GM23338 (cell line): Measurements from ENCODE around the gene AARS2. TPM values are rescaled to one million over a fixed set of nuclear protein-coding genes. Genes with fewer than 3 reads are reported as not detected.

Source experiments
- ATAC-seq: fragments of 200-7000 bp; cut with Tn5 transposase; 3 replicates; pipeline ENCODE4 v1.9.1; 2020
- DNase-seq: peaks from one replicate; pipeline ENCODE4 v3.0.0-alpha.2; 2015; ENCODE audit warnings: low spot score
- H2AFZ ChIP-seq: fragments of 200-600 bp; sonication (generic); 2 replicates; pipeline ENCODE4 v1.8.0; 2016; ENCODE audit warnings: antibody characterized with exemption, mild to moderate bottlenecking, moderate library complexity
- H3F3A ChIP-seq: fragments of 200-600 bp; sonication (generic); replicated peaks from 2 replicates; pipeline ENCODE4 v1.8.0; 2017; ENCODE audit warnings: antibody characterized with exemption, mixed run types, low read depth
- H3K27ac ChIP-seq: fragments of 200-600 bp; sonication (generic); 2 replicates; pipeline ENCODE4 v1.6.1; 2016; ENCODE audit warnings: low read depth
- H3K27me3 ChIP-seq: fragments of 200-600 bp; sonication (generic); 2 replicates; pipeline ENCODE4 v1.8.0; 2016; ENCODE audit warnings: mild to moderate bottlenecking, mixed run types, moderate library complexity; ENCODE audit not compliant: insufficient read depth
- H3K36me3 ChIP-seq: fragments of 200-600 bp; sonication (generic); 2 replicates; pipeline ENCODE4 v1.8.0; 2016; ENCODE audit warnings: mild to moderate bottlenecking; ENCODE audit not compliant: insufficient read depth
- H3K4me1 ChIP-seq: fragments of 200-600 bp; sonication (generic); 2 replicates; pipeline ENCODE4 v1.8.0; 2016; ENCODE audit warnings: mild to moderate bottlenecking, moderate library complexity; ENCODE audit not compliant: insufficient read depth
- H3K4me2 ChIP-seq: fragments of 200-600 bp; sonication (generic); 2 replicates; pipeline ENCODE4 v1.7.1; 2017; ENCODE audit warnings: mixed run types
- H3K4me3 ChIP-seq: fragments of 200-600 bp; sonication (generic); 2 replicates; pipeline ENCODE4 v1.6.1; 2016; ENCODE audit warnings: mixed run types
- H3K79me2 ChIP-seq: fragments of 200-600 bp; sonication (generic); replicated peaks from 2 replicates; pipeline ENCODE4 v1.8.0; 2017; ENCODE audit warnings: mild to moderate bottlenecking; ENCODE audit not compliant: insufficient read depth
- H3K9me2 ChIP-seq: fragments of 200-600 bp; sonication (generic); 2 replicates; pipeline ENCODE4 v1.8.0; 2017; ENCODE audit not compliant: insufficient read depth
- H4K20me1 ChIP-seq: fragments of 200-600 bp; sonication (generic); replicated peaks from 2 replicates; pipeline ENCODE4 v1.8.0; 2017; ENCODE audit warnings: mild to moderate bottlenecking; ENCODE audit not compliant: insufficient read depth
- H3K27ac Mint-ChIP-seq: 2 replicates; pipeline ENCODE4 v1.8.0; 2020; ENCODE audit warnings: inconsistent platforms, mild to moderate bottlenecking, moderate library complexity, mixed read lengths
- H3K27me3 Mint-ChIP-seq: 3 replicates; pipeline ENCODE4 v1.8.0; 2022; ENCODE audit warnings: low read depth, mild to moderate bottlenecking, moderate library complexity, mixed read lengths, inconsistent platforms; ENCODE audit not compliant: insufficient read depth, poor library complexity
- H3K36me3 Mint-ChIP-seq: 3 replicates; pipeline ENCODE4 v1.8.0; 2021; ENCODE audit warnings: low read depth, mild to moderate bottlenecking, inconsistent platforms, moderate library complexity, mixed read lengths
- H3K4me1 Mint-ChIP-seq: 3 replicates; pipeline ENCODE4 v1.8.0; 2020; ENCODE audit warnings: mild to moderate bottlenecking, inconsistent platforms, mixed read lengths
- H3K4me3 Mint-ChIP-seq: 3 replicates; pipeline ENCODE4 v1.8.0; 2021; ENCODE audit warnings: moderate library complexity, mild to moderate bottlenecking, inconsistent platforms, mixed read lengths
- H3K9me3 Mint-ChIP-seq: 3 replicates; pipeline ENCODE4 v1.8.0; 2020; ENCODE audit warnings: moderate library complexity, mild to moderate bottlenecking, inconsistent platforms, mixed read lengths
- CREB1 ChIP-seq: fragments of 250-450 bp; sonication (Bioruptor Pico); IDR thresholded peaks from 2 replicates; pipeline ENCODE4 v1.5.0; 2020; ENCODE audit warnings: low read depth, mild to moderate bottlenecking, moderate library complexity
- ETS1 ChIP-seq: IDR thresholded peaks from 2 replicates; pipeline ENCODE4 v1.6.1; 2016; ENCODE audit warnings: antibody characterized with exemption
- EZH2 ChIP-seq: fragments of 200-600 bp; sonication (generic); IDR thresholded peaks from one replicate; pipeline ENCODE4 v1.8.0; 2017; ENCODE audit warnings: antibody characterized with exemption, mild to moderate bottlenecking, low read depth; ENCODE audit not compliant: unreplicated experiment
- EZH2phosphoT487 ChIP-seq: fragments of 200-600 bp; sonication (generic); IDR thresholded peaks from one replicate; pipeline ENCODE4 v1.8.1; 2018; ENCODE audit warnings: antibody characterized with exemption; ENCODE audit not compliant: unreplicated experiment
- JUNB ChIP-seq: IDR thresholded peaks from one replicate; pipeline ENCODE4 v1.6.1; 2016; ENCODE audit warnings: antibody characterized with exemption; ENCODE audit not compliant: unreplicated experiment
- NANOG ChIP-seq: IDR thresholded peaks from 2 replicates; pipeline ENCODE4 v1.6.1; 2016; ENCODE audit warnings: antibody characterized with exemption, borderline replicate concordance
- POLR2AphosphoS5 ChIP-seq: IDR thresholded peaks from 2 replicates; pipeline ENCODE4 v1.6.1; 2016; ENCODE audit warnings: antibody characterized with exemption, low read depth
- REST ChIP-seq: IDR thresholded peaks from one replicate; pipeline ENCODE4 v1.6.1; 2018; ENCODE audit warnings: antibody characterized with exemption; ENCODE audit not compliant: unreplicated experiment
- STAT1 ChIP-seq: IDR thresholded peaks from one replicate; pipeline ENCODE4 v1.6.1; 2016; ENCODE audit warnings: antibody characterized with exemption; ENCODE audit not compliant: unreplicated experiment
- ZNF114 ChIP-seq: fragments of 250-450 bp; sonication (Bioruptor Pico); IDR thresholded peaks from 2 replicates; pipeline ENCODE4 v1.5.0; 2020; ENCODE audit warnings: mild to moderate bottlenecking, moderate library complexity
- ZNF331 ChIP-seq: fragments of 250-450 bp; sonication (Bioruptor Pico); IDR thresholded peaks from 2 replicates; pipeline ENCODE4 v1.5.0; 2020; ENCODE audit warnings: low read depth, mild to moderate bottlenecking, moderate library complexity
- polyA plus RNA-seq: library from polyadenylated mRNA; unstranded; fragments of >200 nt; fragmentation: Nextera tagmentation; extraction: Ambion mirVana; gene quantifications from 2 replicates; pipeline ENCODE4 v1.2.1, GENCODE V29; 2016
- total RNA-seq: library from RNA; depleted of rRNA; stranded (reverse); fragments of >200 nt; shearing (Covaris generic); gene quantifications from 2 replicates; pipeline ENCODE4 v1.2.3, GENCODE V29; 2014
- TF ChIP-seq, protein P1 (sequence below), 2 experiments: fragments of 200-600 bp in 1 of 2; sonication (generic) in 1 of 2; conservative IDR thresholded peaks; 2 replicates each; pipeline versions ENCODE4 v1.5.1 to v1.6.1; 2016 to 2017; ENCODE audit warnings: antibody characterized with exemption in 2 of 2, low read depth in 2 of 2, mild to moderate bottlenecking in 2 of 2, moderate library complexity in 1 of 2
- TF ChIP-seq, protein P2 (sequence below): fragments of 250-450 bp; sonication (Bioruptor Pico); IDR thresholded peaks from 2 replicates; pipeline ENCODE4 v1.5.0; 2020; ENCODE audit warnings: mild to moderate bottlenecking, moderate library complexity

Gene AARS2
- total and polyA plus RNA-seq, 2 experiments from 2014 or later, result 6.5 to 23.2 TPM

DNA sequence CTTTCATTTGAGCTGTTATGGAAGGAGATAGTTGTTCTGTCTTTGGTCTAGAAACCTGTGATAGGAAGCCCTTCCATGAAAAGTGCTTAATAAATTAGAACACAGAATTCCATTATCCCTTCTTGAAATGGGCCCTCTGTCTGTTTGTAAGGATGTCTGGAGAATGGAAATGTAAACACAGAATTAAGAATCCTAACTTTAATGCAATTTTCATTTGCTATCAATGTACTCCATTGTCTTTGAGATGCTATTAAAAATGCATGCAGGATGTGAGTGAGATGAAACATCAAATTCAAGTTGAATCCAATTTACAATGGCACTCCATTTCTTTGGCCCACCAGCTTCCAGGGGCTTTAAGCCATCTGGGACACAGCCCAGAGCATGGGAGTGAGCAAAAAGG lies 13.9 kb upstream of the AARS2 start:
- no peak overlapping the region for H3K27ac ChIP-seq
- no peak overlapping the region for H3K4me2 ChIP-seq
- H3K9me3 Mint-ChIP-seq, result no peaks in the 10 kb centered on the region
- 0 out of 3 replicates have a peak, but pooled peaks have one; percentile 40 for ATAC-seq
- H3K27ac Mint-ChIP-seq, result no peak overlapping the region
- no peaks in the 10 kb centered on the region for H3K27me3 ChIP-seq
- no peaks in the 10 kb centered on the region for H4K20me1 ChIP-seq
- no peak for DNase-seq
- no peaks in the 10 kb centered on the region for H3K36me3 Mint-ChIP-seq
- H3F3A ChIP-seq, result no peaks in the 10 kb centered on the region
- H3K79me2 ChIP-seq, result no peaks in the 10 kb centered on the region
- peaks cover 18% of the 10 kb centered on the region for H3K4me1 Mint-ChIP-seq
- H3K9me2 ChIP-seq, result 0 out of 2 replicates have a peak, but pooled peaks cover 5% of the 10 kb centered on the region
- peaks cover 8% of the 10 kb centered on the region for H3K27me3 Mint-ChIP-seq
- peaks cover 24% of the 10 kb centered on the region for H3K4me1 ChIP-seq
- H3K36me3 ChIP-seq, result no peaks in the 10 kb centered on the region
- peak overlapping the region; percentile 21; the same call in 1 of the 2 replicates for H2AFZ ChIP-seq
- H3K4me3 Mint-ChIP-seq, result no peak overlapping the region
- no peak overlapping the region for H3K4me3 ChIP-seq
- no peak for TF ChIP-seq NANOG
- TF ChIP-seq, protein P1, sequence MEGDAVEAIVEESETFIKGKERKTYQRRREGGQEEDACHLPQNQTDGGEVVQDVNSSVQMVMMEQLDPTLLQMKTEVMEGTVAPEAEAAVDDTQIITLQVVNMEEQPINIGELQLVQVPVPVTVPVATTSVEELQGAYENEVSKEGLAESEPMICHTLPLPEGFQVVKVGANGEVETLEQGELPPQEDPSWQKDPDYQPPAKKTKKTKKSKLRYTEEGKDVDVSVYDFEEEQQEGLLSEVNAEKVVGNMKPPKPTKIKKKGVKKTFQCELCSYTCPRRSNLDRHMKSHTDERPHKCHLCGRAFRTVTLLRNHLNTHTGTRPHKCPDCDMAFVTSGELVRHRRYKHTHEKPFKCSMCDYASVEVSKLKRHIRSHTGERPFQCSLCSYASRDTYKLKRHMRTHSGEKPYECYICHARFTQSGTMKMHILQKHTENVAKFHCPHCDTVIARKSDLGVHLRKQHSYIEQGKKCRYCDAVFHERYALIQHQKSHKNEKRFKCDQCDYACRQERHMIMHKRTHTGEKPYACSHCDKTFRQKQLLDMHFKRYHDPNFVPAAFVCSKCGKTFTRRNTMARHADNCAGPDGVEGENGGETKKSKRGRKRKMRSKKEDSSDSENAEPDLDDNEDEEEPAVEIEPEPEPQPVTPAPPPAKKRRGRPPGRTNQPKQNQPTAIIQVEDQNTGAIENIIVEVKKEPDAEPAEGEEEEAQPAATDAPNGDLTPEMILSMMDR (conservative IDR thresholded peaks at IDR 0.05; ENCODE audit: low read depth in 2 of 2), result no peak
- no peak for TF ChIP-seq JUNB
- TF ChIP-seq ETS1, result no peak
- TF ChIP-seq POLR2AphosphoS5, result no peak
- no peak for TF ChIP-seq STAT1
- no peak for TF ChIP-seq EZH2
- TF ChIP-seq ZNF114 (CRISPR knock-in tag), result no peak
- TF ChIP-seq, protein P2, sequence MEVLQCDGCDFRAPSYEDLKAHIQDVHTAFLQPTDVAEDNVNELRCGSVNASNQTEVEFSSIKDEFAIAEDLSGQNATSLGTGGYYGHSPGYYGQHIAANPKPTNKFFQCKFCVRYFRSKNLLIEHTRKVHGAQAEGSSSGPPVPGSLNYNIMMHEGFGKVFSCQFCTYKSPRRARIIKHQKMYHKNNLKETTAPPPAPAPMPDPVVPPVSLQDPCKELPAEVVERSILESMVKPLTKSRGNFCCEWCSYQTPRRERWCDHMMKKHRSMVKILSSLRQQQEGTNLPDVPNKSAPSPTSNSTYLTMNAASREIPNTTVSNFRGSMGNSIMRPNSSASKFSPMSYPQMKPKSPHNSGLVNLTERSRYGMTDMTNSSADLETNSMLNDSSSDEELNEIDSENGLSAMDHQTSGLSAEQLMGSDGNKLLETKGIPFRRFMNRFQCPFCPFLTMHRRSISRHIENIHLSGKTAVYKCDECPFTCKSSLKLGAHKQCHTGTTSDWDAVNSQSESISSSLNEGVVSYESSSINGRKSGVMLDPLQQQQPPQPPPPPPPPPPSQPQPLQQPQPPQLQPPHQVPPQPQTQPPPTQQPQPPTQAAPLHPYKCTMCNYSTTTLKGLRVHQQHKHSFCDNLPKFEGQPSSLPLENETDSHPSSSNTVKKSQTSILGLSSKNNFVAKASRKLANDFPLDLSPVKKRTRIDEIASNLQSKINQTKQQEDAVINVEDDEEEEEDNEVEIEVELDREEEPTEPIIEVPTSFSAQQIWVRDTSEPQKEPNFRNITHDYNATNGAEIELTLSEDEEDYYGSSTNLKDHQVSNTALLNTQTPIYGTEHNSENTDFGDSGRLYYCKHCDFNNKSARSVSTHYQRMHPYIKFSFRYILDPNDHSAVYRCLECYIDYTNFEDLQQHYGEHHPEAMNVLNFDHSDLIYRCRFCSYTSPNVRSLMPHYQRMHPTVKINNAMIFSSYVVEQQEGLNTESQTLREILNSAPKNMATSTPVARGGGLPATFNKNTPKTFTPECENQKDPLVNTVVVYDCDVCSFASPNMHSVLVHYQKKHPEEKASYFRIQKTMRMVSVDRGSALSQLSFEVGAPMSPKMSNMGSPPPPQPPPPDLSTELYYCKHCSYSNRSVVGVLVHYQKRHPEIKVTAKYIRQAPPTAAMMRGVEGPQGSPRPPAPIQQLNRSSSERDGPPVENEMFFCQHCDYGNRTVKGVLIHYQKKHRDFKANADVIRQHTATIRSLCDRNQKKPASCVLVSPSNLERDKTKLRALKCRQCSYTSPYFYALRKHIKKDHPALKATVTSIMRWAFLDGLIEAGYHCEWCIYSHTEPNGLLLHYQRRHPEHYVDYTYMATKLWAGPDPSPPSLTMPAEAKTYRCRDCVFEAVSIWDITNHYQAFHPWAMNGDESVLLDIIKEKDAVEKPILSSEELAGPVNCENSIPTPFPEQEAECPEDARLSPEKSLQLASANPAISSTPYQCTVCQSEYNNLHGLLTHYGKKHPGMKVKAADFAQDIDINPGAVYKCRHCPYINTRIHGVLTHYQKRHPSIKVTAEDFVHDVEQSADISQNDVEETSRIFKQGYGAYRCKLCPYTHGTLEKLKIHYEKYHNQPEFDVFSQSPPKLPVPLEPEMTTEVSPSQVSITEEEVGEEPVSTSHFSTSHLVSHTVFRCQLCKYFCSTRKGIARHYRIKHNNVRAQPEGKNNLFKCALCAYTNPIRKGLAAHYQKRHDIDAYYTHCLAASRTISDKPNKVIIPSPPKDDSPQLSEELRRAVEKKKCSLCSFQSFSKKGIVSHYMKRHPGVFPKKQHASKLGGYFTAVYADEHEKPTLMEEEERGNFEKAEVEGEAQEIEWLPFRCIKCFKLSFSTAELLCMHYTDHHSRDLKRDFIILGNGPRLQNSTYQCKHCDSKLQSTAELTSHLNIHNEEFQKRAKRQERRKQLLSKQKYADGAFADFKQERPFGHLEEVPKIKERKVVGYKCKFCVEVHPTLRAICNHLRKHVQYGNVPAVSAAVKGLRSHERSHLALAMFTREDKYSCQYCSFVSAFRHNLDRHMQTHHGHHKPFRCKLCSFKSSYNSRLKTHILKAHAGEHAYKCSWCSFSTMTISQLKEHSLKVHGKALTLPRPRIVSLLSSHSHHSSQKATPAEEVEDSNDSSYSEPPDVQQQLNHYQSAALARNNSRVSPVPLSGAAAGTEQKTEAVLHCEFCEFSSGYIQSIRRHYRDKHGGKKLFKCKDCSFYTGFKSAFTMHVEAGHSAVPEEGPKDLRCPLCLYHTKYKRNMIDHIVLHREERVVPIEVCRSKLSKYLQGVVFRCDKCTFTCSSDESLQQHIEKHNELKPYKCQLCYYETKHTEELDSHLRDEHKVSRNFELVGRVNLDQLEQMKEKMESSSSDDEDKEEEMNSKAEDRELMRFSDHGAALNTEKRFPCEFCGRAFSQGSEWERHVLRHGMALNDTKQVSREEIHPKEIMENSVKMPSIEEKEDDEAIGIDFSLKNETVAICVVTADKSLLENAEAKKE, result no peak
- TF ChIP-seq CREB1, result no peak
- TF ChIP-seq REST, result no peak
- no peak for TF ChIP-seq EZH2phosphoT487
- TF ChIP-seq ZNF331 (CRISPR knock-in tag), result no peak
